ENCODE results near the gene URB1. TPM values are rescaled to one million over a fixed set of nuclear protein-coding genes. Genes with fewer than 3 reads are reported as not detected.
"Not testable (repeated sequence)": the region's sequence is repeated elsewhere in the genome, so short reads cannot be mapped to it uniquely, and the experiment has no call there.

The URB1 gene
- total RNA-seq, 1 donor from 2014 or later = 21.4 TPM

GRCh38 chr21:32411350-32412161 lies 18.7 kb upstream of the URB1 start:
- H3K27ac ChIP-seq (ENCODE audit: low read depth, low read length) = peak overlapping the region; percentile 92
- H3K36me3 ChIP-seq (ENCODE audit: control insufficient read depth in 3 of 3, insufficient read depth in 3 of 3, low read length in 3 of 3) = no peaks in the 10 kb centered on the region
- H3K9me3 ChIP-seq (ENCODE audit: control insufficient read depth in 3 of 3, low read length in 3 of 3) = no peaks in the 10 kb centered on the region
- no peaks in the 10 kb centered on the region for H3K27me3 ChIP-seq (ENCODE audit: control insufficient read depth in 3 of 3, insufficient read depth in 3 of 3, low read length in 3 of 3)
- peak overlapping the region; percentile 82 to 86 (median 84) for H3K4me3 ChIP-seq (ENCODE audit: low read length in 3 of 3)
- H3K9ac ChIP-seq (ENCODE audit: low read depth in 1 of 3, low read length in 3 of 3) = peak overlapping the region; percentile 73 to 90 (median 88)
- peaks cover 9 to 26% (median 18%) of the 10 kb centered on the region in 3 donors for H3K4me1 ChIP-seq (ENCODE audit: control insufficient read depth in 3 of 3, insufficient read depth in 3 of 3, low read length in 3 of 3)

DNA sequence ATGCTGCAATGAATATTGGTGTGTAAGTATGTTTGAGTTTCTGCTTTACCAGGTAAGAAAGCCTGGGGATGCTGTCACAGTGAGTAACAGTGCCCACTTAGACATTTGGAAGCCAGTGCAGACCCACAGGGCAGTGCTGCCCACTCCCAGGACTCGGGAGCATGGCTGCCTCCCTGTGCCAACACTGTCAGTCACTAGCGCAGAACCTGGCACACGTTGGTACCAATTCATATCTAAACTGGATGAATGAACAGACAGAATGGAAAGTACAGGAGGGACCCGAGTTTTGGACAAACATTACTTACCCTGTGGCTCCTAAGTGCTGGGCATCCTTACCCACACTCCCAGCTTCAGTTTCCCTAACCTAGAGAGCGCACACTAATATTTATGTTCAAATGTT lies 18.1 kb upstream of the URB1 start:
- Histone ChIP-seq H3K27me3 (ENCODE audit: control insufficient read depth in 3 of 3, insufficient read depth in 3 of 3, low read length in 3 of 3) (no peaks in the 10 kb centered on the region), H3K9me3 (ENCODE audit: control insufficient read depth in 3 of 3, low read length in 3 of 3) (no peaks in the 10 kb centered on the region), H3K36me3 (ENCODE audit: control insufficient read depth in 3 of 3, insufficient read depth in 3 of 3, low read length in 3 of 3) (no peaks in the 10 kb centered on the region), H3K4me3 (ENCODE audit: low read length in 3 of 3) (peak overlapping the region in 2 of 3 donors; percentile 82 to 84), H3K27ac (ENCODE audit: low read depth, low read length) (peak overlapping the region; percentile 92), H3K4me1 (ENCODE audit: control insufficient read depth in 3 of 3, insufficient read depth in 3 of 3, low read length in 3 of 3) (peaks cover 9 to 26% (median 18%) of the 10 kb centered on the region in 3 donors), H3K9ac (ENCODE audit: low read depth in 1 of 3, low read length in 3 of 3) (peak overlapping the region in 2 of 3 donors; percentile 34 to 88)

GRCh38 chr21:32410291-32410690 lies 17.5 kb upstream of the URB1 start:
- Histone ChIP-seq H3K4me1 (ENCODE audit: control insufficient read depth in 3 of 3, insufficient read depth in 3 of 3, low read length in 3 of 3) (peaks cover 9 to 25% (median 18%) of the 10 kb centered on the region in 3 donors), H3K27me3 (ENCODE audit: control insufficient read depth in 3 of 3, insufficient read depth in 3 of 3, low read length in 3 of 3) (no peaks in the 10 kb centered on the region), H3K36me3 (ENCODE audit: control insufficient read depth in 3 of 3, insufficient read depth in 3 of 3, low read length in 3 of 3) (no peaks in the 10 kb centered on the region), H3K4me3 (ENCODE audit: low read length in 3 of 3) (no peak overlapping the region), H3K9me3 (ENCODE audit: control insufficient read depth in 3 of 3, low read length in 3 of 3) (no peaks in the 10 kb centered on the region), H3K27ac (ENCODE audit: low read depth, low read length) (no peak overlapping the region), H3K9ac (ENCODE audit: low read depth in 1 of 3, low read length in 3 of 3) (peak overlapping the region in 1 of 3 donors; percentile 88)

- Histone ChIP-seq H3K9me3 (ENCODE audit: control insufficient read depth in 3 of 3, low read length in 3 of 3) (no peaks in the 10 kb centered on the region), H3K36me3 (ENCODE audit: control insufficient read depth in 3 of 3, insufficient read depth in 3 of 3, low read length in 3 of 3) (no peaks in the 10 kb centered on the region), H3K4me3 (ENCODE audit: low read length in 3 of 3) (no peak overlapping the region), H3K9ac (ENCODE audit: low read depth in 1 of 3, low read length in 3 of 3) (no peak overlapping the region), H3K4me1 (ENCODE audit: control insufficient read depth in 3 of 3, insufficient read depth in 3 of 3, low read length in 3 of 3) (peaks cover 3 to 10% (median 4%) of the 10 kb centered on the region in 3 donors), H3K27me3 (ENCODE audit: control insufficient read depth in 3 of 3, insufficient read depth in 3 of 3, low read length in 3 of 3) (no peaks in the 10 kb centered on the region), H3K27ac (ENCODE audit: low read depth, low read length) (no peak overlapping the region)
Observed at GRCh38 chr21:32406405-32406804, 13.6 kb upstream of the URB1 start.

GRCh38 chr21:32403201-32403777 lies 10.5 kb upstream of the URB1 start:
- Histone ChIP-seq H3K27me3 (ENCODE audit: control insufficient read depth in 3 of 3, insufficient read depth in 3 of 3, low read length in 3 of 3) (peaks cover 0 to 15% (median 5%) of the 10 kb centered on the region in 3 donors), H3K36me3 (ENCODE audit: control insufficient read depth in 3 of 3, insufficient read depth in 3 of 3, low read length in 3 of 3) (no peaks in the 10 kb centered on the region), H3K9me3 (ENCODE audit: control insufficient read depth in 3 of 3, low read length in 3 of 3) (no peaks in the 10 kb centered on the region), H3K4me3 (ENCODE audit: low read length in 3 of 3) (no peak overlapping the region), H3K4me1 (ENCODE audit: control insufficient read depth in 3 of 3, insufficient read depth in 3 of 3, low read length in 3 of 3) (peaks cover 0 to 2% (median 0%) of the 10 kb centered on the region in 3 donors), H3K27ac (ENCODE audit: low read depth, low read length) (no peak overlapping the region), H3K9ac (ENCODE audit: low read depth in 1 of 3, low read length in 3 of 3) (no peak overlapping the region)

DNA sequence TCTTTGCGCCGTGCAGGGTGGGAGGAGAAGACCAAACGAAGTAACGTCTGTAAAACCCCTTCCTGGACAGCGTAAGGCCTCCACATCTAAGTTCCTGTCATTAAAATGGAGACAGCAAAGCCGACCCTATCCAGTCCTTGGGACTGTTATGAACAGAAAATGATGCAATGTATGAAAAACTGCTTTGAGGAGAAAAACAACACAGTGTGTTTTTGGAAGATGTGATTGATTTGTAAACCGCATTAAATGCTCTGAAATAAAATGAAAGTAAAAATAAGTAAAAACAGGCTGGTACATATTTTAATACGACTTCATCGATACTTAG lies 827 bp upstream of the URB1 start:
- H3K9ac ChIP-seq (ENCODE audit: low read depth in 1 of 3, low read length in 3 of 3) = peak overlapping the region; percentile 78 to 90 (median 88)
- H3K27me3 ChIP-seq (ENCODE audit: control insufficient read depth in 3 of 3, insufficient read depth in 3 of 3, low read length in 3 of 3) = peaks cover 0 to 4% (median 3%) of the 10 kb centered on the region in 3 donors
- H3K4me1 ChIP-seq (ENCODE audit: control insufficient read depth in 3 of 3, insufficient read depth in 3 of 3, low read length in 3 of 3) = peaks cover 17 to 25% (median 19%) of the 10 kb centered on the region in 3 donors
- peak overlapping the region; percentile 88 for H3K27ac ChIP-seq (ENCODE audit: low read depth, low read length)
- H3K4me3 ChIP-seq (ENCODE audit: low read length in 3 of 3) = peak overlapping the region; percentile 90 to 95 (median 91)
- no peaks in the 10 kb centered on the region for H3K36me3 ChIP-seq (ENCODE audit: control insufficient read depth in 3 of 3, insufficient read depth in 3 of 3, low read length in 3 of 3)
- no peaks in the 10 kb centered on the region for H3K9me3 ChIP-seq (ENCODE audit: control insufficient read depth in 3 of 3, low read length in 3 of 3)

GRCh38 chr21:32392299-32392879 lies 423 bp downstream of the URB1 start:
- Histone ChIP-seq H3K9me3 (ENCODE audit: control insufficient read depth in 3 of 3, low read length in 3 of 3) (no peaks in the 10 kb centered on the region), H3K27me3 (ENCODE audit: control insufficient read depth in 3 of 3, insufficient read depth in 3 of 3, low read length in 3 of 3) (no peaks in the 10 kb centered on the region), H3K27ac (ENCODE audit: low read depth, low read length) (peak overlapping the region; percentile 88), H3K36me3 (ENCODE audit: control insufficient read depth in 3 of 3, insufficient read depth in 3 of 3, low read length in 3 of 3) (peaks cover 0 to 4% (median 2%) of the 10 kb centered on the region in 3 donors), H3K4me3 (ENCODE audit: low read length in 3 of 3) (peak overlapping the region; percentile 90 to 95 (median 91)), H3K4me1 (ENCODE audit: control insufficient read depth in 3 of 3, insufficient read depth in 3 of 3, low read length in 3 of 3) (peaks cover 17 to 25% (median 19%) of the 10 kb centered on the region in 3 donors), H3K9ac (ENCODE audit: low read depth in 1 of 3, low read length in 3 of 3) (peak overlapping the region; percentile 71 to 89 (median 76))

DNA sequence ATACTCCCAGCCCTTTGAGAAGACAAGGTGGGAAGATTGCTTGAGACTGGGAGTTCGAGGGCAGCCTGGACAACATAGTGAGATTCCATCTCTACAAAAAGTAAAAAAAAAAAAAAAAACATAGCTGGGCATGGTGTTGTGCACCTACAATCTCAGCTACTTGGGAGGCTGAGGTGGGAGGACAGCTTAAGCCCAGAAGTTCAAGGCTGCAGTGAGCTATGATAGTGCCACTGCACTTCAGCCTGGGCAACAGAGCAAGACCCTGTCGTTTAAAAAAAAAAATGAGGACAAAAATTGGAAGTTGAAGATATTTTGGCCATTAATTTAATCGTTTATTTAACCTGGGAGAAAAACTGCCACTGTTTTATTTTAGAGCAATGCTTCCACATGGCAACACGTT lies 1.1 kb downstream of the URB1 start:
- Histone ChIP-seq H3K27me3 (ENCODE audit: control insufficient read depth in 3 of 3, insufficient read depth in 3 of 3, low read length in 3 of 3) (no peaks in the 10 kb centered on the region), H3K27ac (ENCODE audit: low read depth, low read length) (no peak overlapping the region), H3K9ac (ENCODE audit: low read depth in 1 of 3, low read length in 3 of 3) (peak overlapping the region; percentile 71 to 89 (median 76)), H3K9me3 (ENCODE audit: control insufficient read depth in 3 of 3, low read length in 3 of 3) (no peaks in the 10 kb centered on the region), H3K4me1 (ENCODE audit: control insufficient read depth in 3 of 3, insufficient read depth in 3 of 3, low read length in 3 of 3) (peaks cover 17 to 26% (median 22%) of the 10 kb centered on the region in 3 donors), H3K36me3 (ENCODE audit: control insufficient read depth in 3 of 3, insufficient read depth in 3 of 3, low read length in 3 of 3) (peaks cover 0 to 4% (median 2%) of the 10 kb centered on the region in 3 donors), H3K4me3 (ENCODE audit: low read length in 3 of 3) (peak overlapping the region; percentile 90 to 95 (median 91))

DNA sequence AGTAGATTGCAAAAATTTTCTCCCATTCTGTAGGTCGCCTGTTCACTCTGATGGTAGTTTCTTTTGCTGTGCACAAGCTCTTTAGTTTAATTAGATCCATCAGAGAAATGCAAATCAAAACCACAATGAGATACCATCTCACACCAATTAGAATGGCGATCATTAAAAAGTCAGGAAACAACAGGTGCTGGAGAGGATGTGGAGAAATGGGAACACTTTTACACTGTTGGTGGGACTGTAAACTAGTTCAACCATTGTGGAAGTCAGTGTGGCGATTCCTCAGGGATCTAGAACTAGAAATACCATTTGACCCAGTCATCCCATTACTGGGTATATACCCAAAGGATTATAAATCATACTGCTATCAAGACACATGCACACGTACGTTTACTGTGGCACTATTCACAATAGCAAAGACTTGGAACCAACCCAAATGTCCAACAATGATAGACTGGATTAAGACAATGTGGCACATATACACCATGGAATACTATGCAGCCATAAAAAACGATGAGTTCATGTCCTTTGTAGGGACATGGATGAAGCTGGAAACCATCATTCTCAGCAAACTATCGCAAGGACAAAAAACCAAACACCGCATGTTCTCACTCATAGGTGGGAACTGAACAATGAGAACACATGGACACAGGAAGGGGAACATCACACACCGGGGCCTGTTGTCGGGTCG lies 2.1 kb downstream of the URB1 start:
- H3K4me3 ChIP-seq (ENCODE audit: low read length in 3 of 3); H3K27ac ChIP-seq (ENCODE audit: low read depth, low read length); H3K9ac ChIP-seq (ENCODE audit: low read depth in 1 of 3, low read length in 3 of 3); H3K36me3 ChIP-seq (ENCODE audit: control insufficient read depth in 3 of 3, insufficient read depth in 3 of 3, low read length in 3 of 3); H3K27me3 ChIP-seq (ENCODE audit: control insufficient read depth in 3 of 3, insufficient read depth in 3 of 3, low read length in 3 of 3); H3K9me3 ChIP-seq (ENCODE audit: control insufficient read depth in 3 of 3, low read length in 3 of 3): not testable (repeated sequence)
- peaks cover 17 to 34% (median 30%) of the 10 kb centered on the region in 3 donors for H3K4me1 ChIP-seq (ENCODE audit: control insufficient read depth in 3 of 3, insufficient read depth in 3 of 3, low read length in 3 of 3)

Data from skeletal muscle tissue (tissue), 4 donors.